ENCODE results near the gene EIF4E1B.

EIF4E1B gene

GRCh38 chr5:176631383-176632200 lies 1.1 kb downstream of the EIF4E1B start:
- no peak overlapping the region for H3K27ac ChIP-seq (ENCODE audit: insufficient read depth in 1 of 2, low read depth in 1 of 2, low read length in 2 of 2, poor library complexity in 1 of 2, severe bottlenecking in 2 of 2)
- ChIA-PET POLR2A (no interaction called here), CTCF (interaction anchor here (1.0 to 2.2 kb wide), 5 partner anchors 8 to 18 kb away, joined by 3 to 14 read pairs (median 4); no protein-coding TSS in a partner anchor)
- DNase-seq: no peak
- H3K4me3 ChIP-seq (ENCODE audit: control insufficient read depth in 1 of 7, extremely low read depth in 1 of 7, insufficient read depth in 4 of 7, low read depth in 2 of 7, low read length in 6 of 7): no peak overlapping the region
- H3K27me3 ChIP-seq (replicated peaks in 2 of 5; ENCODE audit: control insufficient read depth in 4 of 5, insufficient read depth in 5 of 5, low read length in 4 of 5): peaks cover 11 to 89% (median 34%) of the 10 kb centered on the region in 5 experiments
- peaks cover 0 to 4% (median 0%) of the 10 kb centered on the region in 5 experiments for H3K9me3 ChIP-seq (ENCODE audit: control extremely low read depth in 1 of 5, control insufficient read depth in 4 of 5, insufficient read depth in 2 of 5, low read depth in 1 of 5, low read length in 4 of 5)
- H3K36me3 ChIP-seq (ENCODE audit: control insufficient read depth in 4 of 4, insufficient read depth in 4 of 4, low read length in 3 of 4): no peaks in the 10 kb centered on the region
- peaks cover 2 to 15% (median 11%) of the 10 kb centered on the region in 4 experiments for H3K4me1 ChIP-seq (ENCODE audit: control extremely low read depth in 1 of 4, control insufficient read depth in 4 of 4, insufficient read depth in 4 of 4, low read length in 3 of 4)
- WGBS (ENCODE audit: insufficient coverage): 85% methylated on average over 6 of the region's 7 CpGs

- POLR2A ChIA-PET: no interaction called here
- Histone ChIP-seq H3K36me3 (ENCODE audit: control insufficient read depth in 4 of 4, insufficient read depth in 4 of 4, low read length in 3 of 4) (no peaks in the 10 kb centered on the region), H3K4me1 (ENCODE audit: control extremely low read depth in 1 of 4, control insufficient read depth in 4 of 4, insufficient read depth in 4 of 4, low read length in 3 of 4) (peaks cover 2 to 15% (median 11%) of the 10 kb centered on the region in 4 experiments), H3K27ac (ENCODE audit: insufficient read depth in 1 of 2, low read depth in 1 of 2, low read length in 2 of 2, poor library complexity in 1 of 2, severe bottlenecking in 2 of 2) (no peak overlapping the region), H3K27me3 (replicated peaks in 2 of 5; ENCODE audit: control insufficient read depth in 4 of 5, insufficient read depth in 5 of 5, low read length in 4 of 5) (peaks cover 11 to 81% (median 34%) of the 10 kb centered on the region in 5 experiments), H3K4me3 (ENCODE audit: control insufficient read depth in 1 of 7, extremely low read depth in 1 of 7, insufficient read depth in 4 of 7, low read depth in 2 of 7, low read length in 6 of 7) (no peak overlapping the region), H3K9me3 (ENCODE audit: control extremely low read depth in 1 of 5, control insufficient read depth in 4 of 5, insufficient read depth in 2 of 5, low read depth in 1 of 5, low read length in 4 of 5) (peaks cover 0 to 4% (median 0%) of the 10 kb centered on the region in 5 experiments)
- WGBS (ENCODE audit: insufficient coverage): 100% methylated on average over 2 of the region's 2 CpGs
- CTCF ChIA-PET: interaction anchor here (0.8 to 1.0 kb wide), 2 partner anchors 14 to 314 kb away, joined by 3 read pairs; no protein-coding TSS in a partner anchor
- DNase-seq: no peak
Observed at GRCh38 chr5:176632745-176633144, 2.3 kb downstream of the EIF4E1B start.

- H3K27ac ChIP-seq (ENCODE audit: insufficient read depth in 1 of 2, low read depth in 1 of 2, low read length in 2 of 2, poor library complexity in 1 of 2, severe bottlenecking in 2 of 2): no peak overlapping the region
- no peak for DNase-seq
- peaks cover 2 to 15% (median 11%) of the 10 kb centered on the region in 4 experiments for H3K4me1 ChIP-seq (ENCODE audit: control extremely low read depth in 1 of 4, control insufficient read depth in 4 of 4, insufficient read depth in 4 of 4, low read length in 3 of 4)
- POLR2A ChIA-PET: no interaction called here
- CTCF ChIA-PET: interaction anchor here (1.2 kb wide), 2 partner anchors 12 to 17 kb away, joined by 3 read pairs; no protein-coding TSS in a partner anchor
- H3K9me3 ChIP-seq (ENCODE audit: control extremely low read depth in 1 of 5, control insufficient read depth in 4 of 5, insufficient read depth in 2 of 5, low read depth in 1 of 5, low read length in 4 of 5): peaks cover 0 to 4% (median 0%) of the 10 kb centered on the region in 5 experiments
- H3K27me3 ChIP-seq (replicated peaks in 2 of 5; ENCODE audit: control insufficient read depth in 4 of 5, insufficient read depth in 5 of 5, low read length in 4 of 5): peaks cover 11 to 72% (median 32%) of the 10 kb centered on the region in 5 experiments
- no peaks in the 10 kb centered on the region for H3K36me3 ChIP-seq (ENCODE audit: control insufficient read depth in 4 of 4, insufficient read depth in 4 of 4, low read length in 3 of 4)
- H3K4me3 ChIP-seq (ENCODE audit: control insufficient read depth in 1 of 7, extremely low read depth in 1 of 7, insufficient read depth in 4 of 7, low read depth in 2 of 7, low read length in 6 of 7): no peak overlapping the region
- 19% methylated on average over 6 of the region's 6 CpGs for WGBS (ENCODE audit: insufficient coverage)
Observed at GRCh38 chr5:176633598-176633997, 3.1 kb downstream of the EIF4E1B start.

- Histone ChIP-seq H3K9me3 (ENCODE audit: control extremely low read depth in 1 of 5, control insufficient read depth in 4 of 5, insufficient read depth in 2 of 5, low read depth in 1 of 5, low read length in 4 of 5) (peaks cover 0 to 4% (median 0%) of the 10 kb centered on the region in 5 experiments), H3K27me3 (replicated peaks in 2 of 5; ENCODE audit: control insufficient read depth in 4 of 5, insufficient read depth in 5 of 5, low read length in 4 of 5) (peaks cover 2 to 44% (median 22%) of the 10 kb centered on the region in 5 experiments), H3K4me1 (ENCODE audit: control extremely low read depth in 1 of 4, control insufficient read depth in 4 of 4, insufficient read depth in 4 of 4, low read length in 3 of 4) (no peaks in the 10 kb centered on the region), H3K36me3 (ENCODE audit: control insufficient read depth in 4 of 4, insufficient read depth in 4 of 4, low read length in 3 of 4) (no peaks in the 10 kb centered on the region), H3K4me3 (ENCODE audit: control insufficient read depth in 1 of 7, extremely low read depth in 1 of 7, insufficient read depth in 4 of 7, low read depth in 2 of 7, low read length in 6 of 7) (no peak overlapping the region), H3K27ac (ENCODE audit: insufficient read depth in 1 of 2, low read depth in 1 of 2, low read length in 2 of 2, poor library complexity in 1 of 2, severe bottlenecking in 2 of 2) (no peak overlapping the region)
- POLR2A ChIA-PET: no interaction called here
- no peak for DNase-seq
- CTCF ChIA-PET: interaction anchor here (1.3 kb wide), 1 partner anchor 15 kb away, joined by 4 read pairs; no protein-coding TSS in a partner anchor
- WGBS (ENCODE audit: insufficient coverage): 81% methylated on average over 9 of the region's 9 CpGs
Observed at GRCh38 chr5:176636426-176636825, 6.0 kb downstream of the EIF4E1B start.

- POLR2A ChIA-PET: no interaction called here
- CTCF ChIA-PET: interaction anchor here (1.0 to 1.1 kb wide), 2 partner anchors 23 to 64 kb away, joined by 3 read pairs; no protein-coding TSS in a partner anchor
Observed at GRCh38 chr5:176637556-176637955, 7.1 kb downstream of the EIF4E1B start.

GRCh38 chr5:176638437-176638836 lies 8.0 kb downstream of the EIF4E1B start:
- no peak for DNase-seq
- peaks cover 0 to 4% (median 0%) of the 10 kb centered on the region in 5 experiments for H3K9me3 ChIP-seq (ENCODE audit: control extremely low read depth in 1 of 5, control insufficient read depth in 4 of 5, insufficient read depth in 2 of 5, low read depth in 1 of 5, low read length in 4 of 5)
- no peaks in the 10 kb centered on the region for H3K36me3 ChIP-seq (ENCODE audit: control insufficient read depth in 4 of 4, insufficient read depth in 4 of 4, low read length in 3 of 4)
- no peak overlapping the region for H3K4me3 ChIP-seq (ENCODE audit: control insufficient read depth in 1 of 7, extremely low read depth in 1 of 7, insufficient read depth in 4 of 7, low read depth in 2 of 7, low read length in 6 of 7)
- H3K27me3 ChIP-seq (replicated peaks in 2 of 5; ENCODE audit: control insufficient read depth in 4 of 5, insufficient read depth in 5 of 5, low read length in 4 of 5): peaks cover 0 to 24% (median 14%) of the 10 kb centered on the region in 5 experiments
- ChIA-PET CTCF (interaction anchor here (1.0 to 1.1 kb wide), 2 partner anchors 22 to 65 kb away, joined by 3 read pairs; no protein-coding TSS in a partner anchor), POLR2A (no interaction called here)
- no peak overlapping the region for H3K27ac ChIP-seq (ENCODE audit: insufficient read depth in 1 of 2, low read depth in 1 of 2, low read length in 2 of 2, poor library complexity in 1 of 2, severe bottlenecking in 2 of 2)
- WGBS (ENCODE audit: insufficient coverage): 100% methylated on average over 3 of the region's 3 CpGs
- no peaks in the 10 kb centered on the region for H3K4me1 ChIP-seq (ENCODE audit: control extremely low read depth in 1 of 4, control insufficient read depth in 4 of 4, insufficient read depth in 4 of 4, low read length in 3 of 4)

More at GRCh38 chr5:176637556-176637955, 7.1 kb downstream of the EIF4E1B start:
- DNase-seq: no peak
- Histone ChIP-seq H3K4me3 (ENCODE audit: control insufficient read depth in 1 of 7, extremely low read depth in 1 of 7, insufficient read depth in 4 of 7, low read depth in 2 of 7, low read length in 6 of 7) (no peak overlapping the region), H3K27me3 (replicated peaks in 2 of 5; ENCODE audit: control insufficient read depth in 4 of 5, insufficient read depth in 5 of 5, low read length in 4 of 5) (peaks cover under 1 to 33% (median 16%) of the 10 kb centered on the region in 5 experiments), H3K9me3 (ENCODE audit: control extremely low read depth in 1 of 5, control insufficient read depth in 4 of 5, insufficient read depth in 2 of 5, low read depth in 1 of 5, low read length in 4 of 5) (peaks cover 0 to 4% (median 0%) of the 10 kb centered on the region in 5 experiments), H3K27ac (ENCODE audit: insufficient read depth in 1 of 2, low read depth in 1 of 2, low read length in 2 of 2, poor library complexity in 1 of 2, severe bottlenecking in 2 of 2) (no peak overlapping the region), H3K36me3 (ENCODE audit: control insufficient read depth in 4 of 4, insufficient read depth in 4 of 4, low read length in 3 of 4) (no peaks in the 10 kb centered on the region), H3K4me1 (ENCODE audit: control extremely low read depth in 1 of 4, control insufficient read depth in 4 of 4, insufficient read depth in 4 of 4, low read length in 3 of 4) (no peaks in the 10 kb centered on the region)
- 81% methylated on average over 4 of the region's 4 CpGs for WGBS (ENCODE audit: insufficient coverage)

GRCh38 chr5:176639208-176639607 lies 8.7 kb downstream of the EIF4E1B start:
- Histone ChIP-seq H3K9me3 (ENCODE audit: control extremely low read depth in 1 of 5, control insufficient read depth in 4 of 5, insufficient read depth in 2 of 5, low read depth in 1 of 5, low read length in 4 of 5) (peaks cover 0 to 4% (median 0%) of the 10 kb centered on the region in 5 experiments), H3K27me3 (replicated peaks in 2 of 5; ENCODE audit: control insufficient read depth in 4 of 5, insufficient read depth in 5 of 5, low read length in 4 of 5) (peaks cover 0 to 16% (median 10%) of the 10 kb centered on the region in 5 experiments), H3K36me3 (ENCODE audit: control insufficient read depth in 4 of 4, insufficient read depth in 4 of 4, low read length in 3 of 4) (no peaks in the 10 kb centered on the region), H3K27ac (ENCODE audit: insufficient read depth in 1 of 2, low read depth in 1 of 2, low read length in 2 of 2, poor library complexity in 1 of 2, severe bottlenecking in 2 of 2) (no peak overlapping the region), H3K4me3 (ENCODE audit: control insufficient read depth in 1 of 7, extremely low read depth in 1 of 7, insufficient read depth in 4 of 7, low read depth in 2 of 7, low read length in 6 of 7) (no peak overlapping the region), H3K4me1 (ENCODE audit: control extremely low read depth in 1 of 4, control insufficient read depth in 4 of 4, insufficient read depth in 4 of 4, low read length in 3 of 4) (no peaks in the 10 kb centered on the region)
- ChIA-PET CTCF (interaction anchor here (0.9 to 1.7 kb wide), 3 partner anchors 8 to 22 kb away, joined by 3 to 4 read pairs (median 3); partner anchors contain the start of gene EIF4E1B), POLR2A (no interaction called here)
- DNase-seq: no peak
- 68% methylated on average over 2 of the region's 4 CpGs for WGBS (ENCODE audit: insufficient coverage)
